ENCODE results near the gene TRAF3IP1. TPM values are rescaled to one million over a fixed set of nuclear protein-coding genes. Genes with fewer than 3 reads are reported as not detected.

Gene TRAF3IP1
- total RNA-seq, 2 experiments from 2014 or later: 5.1 to 6.9 TPM

DNA sequence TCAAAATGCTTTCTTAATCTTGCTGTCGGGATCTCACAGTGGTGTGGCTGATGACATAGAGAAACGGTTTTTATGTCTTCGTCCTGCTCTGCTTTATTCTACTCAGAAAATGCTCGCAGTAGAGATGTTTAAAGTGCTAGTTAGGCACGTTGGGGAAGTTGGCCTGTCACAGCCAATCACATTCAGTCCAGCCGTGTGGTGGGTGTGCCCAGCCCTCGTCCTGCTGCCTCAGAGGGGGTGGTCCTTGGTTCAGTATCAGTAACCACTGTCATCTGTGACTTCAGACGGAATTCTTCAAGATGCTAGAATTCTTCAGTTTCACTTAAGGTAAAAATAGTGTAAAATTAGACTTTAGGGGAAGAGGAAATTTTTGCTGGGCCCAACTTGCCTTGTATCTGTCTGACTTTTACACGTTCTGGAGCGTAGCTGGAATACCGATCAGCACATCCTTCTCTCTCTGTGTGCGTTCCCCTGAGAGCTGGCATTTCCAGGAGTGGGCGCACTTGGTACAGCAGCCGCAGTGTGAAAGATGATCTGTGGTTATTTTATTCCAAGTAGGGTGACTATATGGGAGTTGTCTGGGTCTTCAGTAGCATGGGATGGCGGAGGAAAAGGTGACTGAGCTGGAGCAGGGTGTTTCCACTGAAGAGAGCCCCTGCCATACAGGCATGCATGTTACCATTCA lies 18.5 kb downstream of the TRAF3IP1 start:
- Mint-ChIP-seq H3K36me3 (ENCODE audit: low read depth) (peaks cover 34% of the 10 kb centered on the region), H3K27ac (no peak overlapping the region), H3K4me3 (no peak overlapping the region), H3K27me3 (no peaks in the 10 kb centered on the region), H3K4me1 (ENCODE audit: low read depth) (peaks cover 8% of the 10 kb centered on the region), H3K9me3 (no peaks in the 10 kb centered on the region)
- Histone ChIP-seq H3K27ac (ENCODE audit: low read depth in 1 of 2, low read length in 2 of 2) (no peak overlapping the region), H3K9me3 (ENCODE audit: control insufficient read depth in 1 of 2, insufficient read depth in 1 of 2, low read length in 2 of 2) (no peaks in the 10 kb centered on the region), H3K4me3 (ENCODE audit: low read length) (no peak overlapping the region), H3K4me1 (ENCODE audit: insufficient read depth, low read length) (no peaks in the 10 kb centered on the region), H3K36me3 (ENCODE audit: insufficient read depth, low read length) (peaks cover 10% of the 10 kb centered on the region), H3K27me3 (ENCODE audit: control insufficient read depth in 1 of 2, insufficient read depth in 2 of 2, low read length in 2 of 2) (no peaks in the 10 kb centered on the region)
- CTCF ChIA-PET: no interaction called here
- DNase-seq: no peak
- no peak for ATAC-seq (ENCODE audit: poor library complexity)
- TF ChIP-seq CTCF (IDR thresholded peaks at IDR 0.05): no peak
- POLR2A ChIA-PET: no interaction called here
- intact Hi-C loops (cut with DNase I, micrococcal nuclease): no loop called here

- no peaks in the 10 kb centered on the region for H3K27me3 ChIP-seq (ENCODE audit: control insufficient read depth in 1 of 2, insufficient read depth in 2 of 2, low read length in 2 of 2)
- H3K36me3 Mint-ChIP-seq (ENCODE audit: low read depth): peaks cover 28% of the 10 kb centered on the region
- ChIA-PET POLR2A (no interaction called here), CTCF (no interaction called here)
- no peak overlapping the region for H3K4me3 ChIP-seq (ENCODE audit: low read length)
- no peak overlapping the region for H3K27ac ChIP-seq (ENCODE audit: low read depth in 1 of 2, low read length in 2 of 2)
- ATAC-seq (ENCODE audit: poor library complexity) (no peak), DNase-seq (no peak)
- no peaks in the 10 kb centered on the region for H3K27me3 Mint-ChIP-seq
- H3K4me1 Mint-ChIP-seq (ENCODE audit: low read depth): peaks cover 8% of the 10 kb centered on the region
- H3K9me3 Mint-ChIP-seq: no peaks in the 10 kb centered on the region
- no peak for TF ChIP-seq CTCF (IDR thresholded peaks at IDR 0.05)
- H3K27ac Mint-ChIP-seq: no peak overlapping the region
- no peaks in the 10 kb centered on the region for H3K9me3 ChIP-seq (ENCODE audit: control insufficient read depth in 1 of 2, insufficient read depth in 1 of 2, low read length in 2 of 2)
- H3K36me3 ChIP-seq (ENCODE audit: insufficient read depth, low read length): peaks cover 12% of the 10 kb centered on the region
- no peak overlapping the region for H3K4me3 Mint-ChIP-seq
- intact Hi-C loops (cut with DNase I, micrococcal nuclease): no loop called here
- no peaks in the 10 kb centered on the region for H3K4me1 ChIP-seq (ENCODE audit: insufficient read depth, low read length)
Measured at GRCh38 chr2:238339395-238339780, 19.1 kb downstream of the TRAF3IP1 start.

GRCh38 chr2:238339814-238340213 lies 19.5 kb downstream of the TRAF3IP1 start:
- no peak overlapping the region for H3K27ac ChIP-seq (ENCODE audit: low read depth in 1 of 2, low read length in 2 of 2)
- POLR2A ChIA-PET: no interaction called here
- H3K27me3 ChIP-seq (ENCODE audit: control insufficient read depth in 1 of 2, insufficient read depth in 2 of 2, low read length in 2 of 2): no peaks in the 10 kb centered on the region
- TF ChIP-seq CTCF (IDR thresholded peaks at IDR 0.05): no peak
- ATAC-seq (ENCODE audit: poor library complexity) (no peak), DNase-seq (peak in 1 of 14 experiments; percentile 10)
- no peaks in the 10 kb centered on the region for H3K9me3 ChIP-seq (ENCODE audit: control insufficient read depth in 1 of 2, insufficient read depth in 1 of 2, low read length in 2 of 2)
- H3K4me1 Mint-ChIP-seq (ENCODE audit: low read depth): peaks cover 8% of the 10 kb centered on the region
- no peaks in the 10 kb centered on the region for H3K4me1 ChIP-seq (ENCODE audit: insufficient read depth, low read length)
- H3K36me3 Mint-ChIP-seq (ENCODE audit: low read depth): peaks cover 24% of the 10 kb centered on the region
- peaks cover 12% of the 10 kb centered on the region for H3K36me3 ChIP-seq (ENCODE audit: insufficient read depth, low read length)
- H3K9me3 Mint-ChIP-seq: no peaks in the 10 kb centered on the region
- CTCF ChIA-PET: no interaction called here
- intact Hi-C loops (cut with DNase I, micrococcal nuclease): no loop called here
- H3K27me3 Mint-ChIP-seq: no peaks in the 10 kb centered on the region
- H3K27ac Mint-ChIP-seq: no peak overlapping the region
- no peak overlapping the region for H3K4me3 ChIP-seq (ENCODE audit: low read length)
- H3K4me3 Mint-ChIP-seq: no peak overlapping the region

Data from CD4-positive, alpha-beta T cell (primary cell).